H7 (cell line): ENCODE data around the gene DCC. TPM values are rescaled to one million over a fixed set of nuclear protein-coding genes. Genes with fewer than 3 reads are reported as not detected.

Experiments
- DNase-seq: peaks from one replicate; pipeline ENCODE4 v3.0.0; 2012
- H3K27me3 ChIP-seq: 2 replicates; pipeline ENCODE4 v1.6.0; 2011; ENCODE audit warnings: mild to moderate bottlenecking, low read length; ENCODE audit not compliant: control insufficient read depth, insufficient read depth
- H3K36me3 ChIP-seq: replicated peaks from 2 replicates; pipeline ENCODE4 v1.5.1; 2011; ENCODE audit warnings: low read length; ENCODE audit not compliant: control insufficient read depth, insufficient read depth
- H3K4me3 ChIP-seq: 2 replicates; pipeline ENCODE4 v1.5.1; 2011; ENCODE audit warnings: low read depth, mild to moderate bottlenecking, control low read depth, low read length, moderate library complexity; ENCODE audit not compliant: insufficient read depth
- total RNA-seq: library from RNA; depleted of rRNA; stranded (reverse); fragments of >200 nt; shearing (Covaris generic); gene quantifications from 2 replicates; pipeline ENCODE4 v1.2.3, GENCODE V29; 2014

Gene DCC
- total RNA-seq, 1 experiment from 2014 or later: 1.3 TPM

DNA sequence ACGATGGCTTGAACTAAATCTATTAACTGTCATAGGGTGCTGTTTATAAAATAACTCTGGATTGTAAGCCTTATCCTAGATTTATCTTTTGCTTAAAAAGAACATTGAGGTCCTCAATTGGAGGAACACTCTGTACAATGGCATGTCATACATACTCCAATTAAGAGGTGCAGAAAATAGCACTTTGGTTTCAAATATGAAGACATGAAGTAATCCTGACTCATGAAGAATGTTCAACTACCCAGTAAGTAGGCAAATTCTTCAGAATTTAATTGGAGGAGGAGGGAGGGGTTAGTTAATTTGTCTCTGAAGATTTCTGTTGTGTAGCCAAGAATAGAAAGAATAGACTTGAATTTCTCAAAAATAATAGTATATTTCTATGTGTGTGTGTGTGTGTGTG lies 36.1 kb downstream of the DCC start:
- H3K27me3 ChIP-seq: no peaks in the 10 kb centered on the region
- no peak for DNase-seq
- no peaks in the 10 kb centered on the region for H3K36me3 ChIP-seq
- H3K4me3 ChIP-seq: no peak overlapping the region

DNA sequence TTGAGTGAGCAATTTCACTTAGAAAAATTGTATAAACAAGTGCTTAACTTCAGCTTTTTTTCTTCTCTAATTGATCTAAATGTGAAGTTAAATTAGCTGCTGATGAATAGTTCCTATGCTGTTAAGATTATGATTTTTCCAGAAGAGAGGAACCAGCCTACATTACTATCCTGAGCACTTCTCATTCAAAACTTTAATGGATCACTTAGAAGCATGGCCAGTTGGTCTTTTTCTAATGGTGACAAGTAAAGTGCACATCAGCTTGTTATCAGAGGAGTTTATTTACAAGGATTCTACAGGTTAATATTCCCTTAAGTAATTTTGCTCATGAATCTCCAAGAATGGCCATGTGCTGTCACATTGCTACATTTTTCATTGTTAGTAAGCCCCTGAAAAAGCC lies 37.1 kb downstream of the DCC start:
- no peaks in the 10 kb centered on the region for H3K36me3 ChIP-seq
- no peak for DNase-seq
- no peak overlapping the region for H3K4me3 ChIP-seq
- H3K27me3 ChIP-seq: no peaks in the 10 kb centered on the region

DNA sequence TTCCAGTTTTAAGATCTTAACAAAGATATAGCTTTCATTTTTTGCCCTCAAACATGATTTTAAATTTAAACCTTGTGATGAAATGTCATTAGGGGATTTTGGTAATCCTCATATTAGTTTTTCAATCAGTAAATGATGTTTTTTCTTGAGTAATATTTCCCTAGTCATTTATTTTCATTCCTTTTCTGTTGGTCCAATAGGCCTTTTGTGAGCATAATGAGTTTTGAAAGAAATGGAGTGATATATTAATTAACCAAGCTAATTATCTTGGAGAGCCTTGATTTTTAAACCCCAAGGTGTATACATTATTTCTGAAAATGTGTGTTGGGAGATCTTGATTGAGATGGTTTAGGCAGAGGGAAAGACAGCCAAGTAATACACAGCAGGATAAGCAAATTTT lies 46.3 kb downstream of the DCC start:
- Histone ChIP-seq H3K4me3 (no peak overlapping the region), H3K36me3 (no peaks in the 10 kb centered on the region), H3K27me3 (no peaks in the 10 kb centered on the region)
- no peak for DNase-seq

DNA sequence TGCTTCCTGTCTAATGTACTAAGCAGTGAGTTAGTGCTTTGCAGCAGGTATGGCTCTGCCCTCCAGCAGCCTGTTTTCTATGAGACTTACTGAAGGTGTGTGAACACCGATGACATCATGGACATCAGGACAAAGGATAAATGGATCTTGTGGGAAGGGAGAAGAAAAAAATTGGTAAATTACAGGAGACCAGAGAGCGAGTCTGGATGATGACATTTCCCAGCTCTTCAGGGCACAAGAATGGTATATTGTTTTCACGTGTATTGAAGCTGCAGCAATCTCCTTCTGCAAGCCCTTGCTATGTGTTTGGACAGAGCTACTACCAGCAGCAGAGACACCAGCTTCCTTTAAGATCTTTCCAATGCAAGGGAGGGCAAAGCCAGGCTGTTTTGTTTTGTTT lies 47.2 kb downstream of the DCC start:
- no peaks in the 10 kb centered on the region for H3K27me3 ChIP-seq
- no peak for DNase-seq
- no peak overlapping the region for H3K4me3 ChIP-seq
- H3K36me3 ChIP-seq: no peaks in the 10 kb centered on the region

DNA sequence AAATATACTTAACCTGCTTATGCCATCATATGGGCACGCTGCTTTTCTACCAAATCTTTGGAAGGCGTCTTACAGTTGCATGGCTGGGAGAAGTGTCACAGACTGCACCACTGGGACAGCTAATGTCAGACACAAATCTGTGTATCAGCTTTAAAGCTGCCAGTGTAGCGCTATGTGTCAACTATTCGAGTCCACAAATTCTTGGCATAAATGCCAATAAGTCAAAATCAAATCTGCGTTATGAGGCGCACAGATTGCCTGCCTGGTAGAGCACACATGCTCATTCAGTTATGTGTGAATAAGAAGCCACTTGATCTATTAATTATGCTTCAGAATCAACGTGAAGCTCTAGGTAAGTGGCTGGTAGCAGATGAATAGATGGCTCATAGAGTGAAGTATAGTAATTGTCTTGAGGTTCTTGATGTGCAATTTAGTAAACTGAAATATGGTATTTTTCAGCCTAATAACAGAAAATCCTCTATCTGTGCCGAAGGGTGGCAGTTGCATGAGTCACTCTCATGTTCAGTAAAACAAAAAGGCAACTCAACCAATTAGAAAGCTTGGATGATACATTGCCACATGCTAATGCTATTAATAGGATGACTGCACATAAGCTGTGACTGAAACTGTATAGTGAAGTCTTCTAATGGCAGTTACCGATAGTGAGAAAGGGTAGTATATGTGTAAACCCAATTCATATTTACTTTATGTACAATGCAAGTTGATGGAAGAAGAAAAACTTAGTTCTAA lies 52.0 kb downstream of the DCC start:
- no peaks in the 10 kb centered on the region for H3K27me3 ChIP-seq
- no peak for DNase-seq
- H3K4me3 ChIP-seq: no peak overlapping the region
- H3K36me3 ChIP-seq: no peaks in the 10 kb centered on the region

DNA sequence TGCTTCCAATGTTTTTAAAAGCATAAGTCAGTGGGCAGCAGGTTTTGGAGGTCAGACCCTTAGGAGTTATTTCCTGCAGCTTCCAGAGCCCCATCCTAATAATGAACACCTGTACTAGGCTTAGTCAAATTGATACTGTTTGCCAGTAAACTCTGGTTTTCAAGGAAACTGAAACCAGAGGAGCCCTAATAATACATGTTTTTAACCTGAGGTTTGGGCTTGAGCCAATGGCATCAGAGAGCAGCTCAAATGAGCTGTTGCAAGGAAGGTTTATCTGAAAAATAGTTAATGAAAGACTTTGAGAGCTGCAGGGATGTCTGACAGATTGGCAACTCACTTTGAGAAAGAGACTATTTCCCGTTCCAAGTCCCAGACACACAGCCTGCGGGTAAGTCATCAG lies 54.6 kb downstream of the DCC start:
- H3K27me3 ChIP-seq: no peaks in the 10 kb centered on the region

DNA sequence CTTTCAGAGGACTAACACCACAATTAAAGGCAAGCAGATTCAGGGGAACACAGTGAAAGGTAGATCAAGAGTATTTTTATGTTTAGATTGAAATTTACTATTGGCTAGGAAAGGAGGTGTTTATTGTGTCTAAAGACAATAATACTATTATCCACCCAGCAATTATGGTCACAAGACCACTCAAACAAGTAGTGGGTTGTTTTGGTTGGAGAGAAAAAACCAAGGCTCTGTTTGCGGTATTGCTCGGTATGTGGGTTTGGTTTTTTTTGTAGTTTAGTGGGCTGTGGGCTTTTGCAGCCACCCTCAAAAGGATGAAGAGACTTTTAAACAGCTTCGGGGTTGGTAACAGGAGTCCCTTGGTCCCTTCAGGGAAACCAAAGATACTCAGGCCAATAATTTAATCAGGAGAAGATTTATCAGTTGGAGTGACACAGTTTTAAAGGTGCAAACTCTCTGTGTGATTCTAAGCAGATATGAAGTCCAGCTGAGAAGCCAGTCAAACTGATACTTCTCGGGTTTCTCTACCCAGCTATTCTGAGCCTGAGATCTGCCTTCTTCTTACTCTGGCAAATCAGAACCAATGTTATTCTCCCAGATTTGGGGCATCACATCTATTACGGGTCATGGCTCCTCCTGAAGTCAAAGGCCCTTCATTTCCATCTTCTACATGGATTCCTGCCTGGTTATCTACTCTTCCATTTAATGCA lies 55.3 kb downstream of the DCC start:
- no peaks in the 10 kb centered on the region for H3K27me3 ChIP-seq
- DNase-seq: no peak
- no peak overlapping the region for H3K4me3 ChIP-seq
- H3K36me3 ChIP-seq: no peaks in the 10 kb centered on the region

More for the DNA sequence above, 54.6 kb downstream of the DCC start:
- H3K36me3 ChIP-seq: no peaks in the 10 kb centered on the region
- H3K4me3 ChIP-seq: no peak overlapping the region
- no peak for DNase-seq

DNA sequence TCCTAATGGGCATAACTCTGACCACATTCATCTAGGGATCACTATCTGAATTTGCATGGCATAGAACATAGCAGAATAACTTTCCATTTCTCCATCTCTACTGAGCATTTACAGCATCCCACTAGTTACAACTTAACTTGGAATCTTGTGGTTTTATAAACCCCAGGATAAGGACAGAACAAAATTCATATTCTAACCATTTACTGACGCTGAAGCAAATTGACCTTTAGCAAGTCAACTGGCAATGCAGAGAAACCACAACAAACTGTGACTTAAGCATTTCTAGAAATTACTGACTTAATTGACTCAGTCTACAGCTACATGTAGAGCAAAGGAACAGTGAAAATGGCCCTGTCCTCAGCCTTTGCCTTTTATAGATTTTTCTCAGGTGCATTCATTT lies 61.2 kb downstream of the DCC start:
- H3K36me3 ChIP-seq: no peaks in the 10 kb centered on the region
- H3K27me3 ChIP-seq: no peaks in the 10 kb centered on the region
- H3K4me3 ChIP-seq: no peak overlapping the region
- no peak for DNase-seq

DNA sequence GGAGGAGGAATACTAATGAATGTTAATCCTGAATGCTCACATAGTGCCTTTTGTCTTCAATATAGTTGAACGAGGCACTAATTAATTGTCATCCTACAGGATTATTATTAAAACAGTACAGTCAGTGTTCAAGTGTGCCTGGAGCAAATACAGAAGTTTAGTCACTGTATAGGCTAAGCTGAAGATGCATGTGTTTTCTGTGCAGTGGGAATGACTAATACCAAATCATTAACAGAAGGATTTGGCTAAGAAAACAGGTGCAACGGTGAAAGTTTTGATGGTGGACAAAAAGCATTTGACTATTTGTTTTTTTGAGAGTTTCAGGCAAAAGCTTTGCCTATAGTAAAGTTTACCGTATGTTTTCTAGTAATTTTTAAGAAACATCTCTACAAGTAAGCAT lies 62.8 kb downstream of the DCC start:
- DNase-seq: no peak
- H3K4me3 ChIP-seq: no peak overlapping the region
- no peaks in the 10 kb centered on the region for H3K36me3 ChIP-seq
- H3K27me3 ChIP-seq: no peaks in the 10 kb centered on the region

DNA sequence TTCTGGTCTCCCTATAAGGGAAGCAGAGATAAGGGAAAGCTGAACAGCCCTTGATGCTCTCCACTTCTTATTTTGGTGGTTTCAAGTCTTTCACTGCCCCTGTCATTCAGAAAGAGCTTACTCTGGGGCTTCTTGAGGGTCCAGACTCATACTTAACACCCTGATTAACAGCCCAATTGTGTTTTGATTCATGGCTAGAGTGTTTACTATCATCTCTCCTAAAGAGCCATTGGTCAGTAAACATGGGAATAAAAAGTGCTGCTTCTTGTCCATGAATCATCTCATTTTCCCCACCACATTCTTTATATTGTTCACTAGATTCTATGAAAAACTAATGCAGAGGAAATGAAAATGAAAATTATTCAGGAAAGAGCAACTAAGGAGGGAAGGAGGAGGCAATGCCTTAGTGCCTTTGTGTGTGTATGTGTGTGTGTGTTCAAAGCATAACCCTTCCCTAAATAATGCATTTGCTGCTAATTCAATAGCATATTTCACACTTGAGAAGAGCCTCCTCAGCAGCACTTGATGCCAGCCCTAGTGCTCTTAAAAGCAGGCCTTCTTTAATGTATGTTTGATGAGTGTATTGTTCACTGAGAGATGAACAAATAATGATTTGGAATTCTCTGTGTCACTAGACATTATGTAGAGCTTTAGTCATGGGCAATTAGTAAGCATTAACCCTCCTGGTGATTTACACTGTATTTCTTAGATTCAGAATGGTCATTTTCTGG lies 63.5 kb downstream of the DCC start:
- Histone ChIP-seq H3K27me3 (no peaks in the 10 kb centered on the region), H3K4me3 (no peak overlapping the region)

DNA sequence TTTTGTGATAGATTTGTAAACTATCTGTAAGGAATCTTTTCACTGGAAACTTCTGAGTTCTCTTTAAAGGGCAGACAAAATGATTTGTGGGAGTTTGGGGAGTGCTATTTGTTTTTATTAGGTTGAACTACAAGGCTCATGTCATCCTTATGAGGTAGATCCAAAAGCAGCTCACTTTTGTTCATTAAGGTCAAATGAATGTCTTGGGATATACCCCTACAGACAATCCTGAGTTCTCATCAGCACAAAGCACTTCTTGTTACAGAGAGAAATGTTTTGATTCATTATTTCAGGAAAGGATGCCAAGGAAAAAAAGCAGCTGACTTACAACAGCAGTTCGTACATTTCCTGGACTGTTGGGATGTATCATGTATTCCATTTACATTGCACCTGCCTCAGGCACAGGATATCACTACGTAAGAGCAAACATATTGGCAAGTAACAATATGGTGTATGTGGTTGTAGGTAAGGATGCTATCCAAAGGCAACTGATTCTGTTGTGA lies 68.9 kb downstream of the DCC start:
- H3K27me3 ChIP-seq: no peaks in the 10 kb centered on the region
- DNase-seq: no peak
- no peaks in the 10 kb centered on the region for H3K36me3 ChIP-seq
- no peak overlapping the region for H3K4me3 ChIP-seq

More for the DNA sequence above, 63.5 kb downstream of the DCC start:
- DNase-seq: no peak
- no peaks in the 10 kb centered on the region for H3K36me3 ChIP-seq

DNA sequence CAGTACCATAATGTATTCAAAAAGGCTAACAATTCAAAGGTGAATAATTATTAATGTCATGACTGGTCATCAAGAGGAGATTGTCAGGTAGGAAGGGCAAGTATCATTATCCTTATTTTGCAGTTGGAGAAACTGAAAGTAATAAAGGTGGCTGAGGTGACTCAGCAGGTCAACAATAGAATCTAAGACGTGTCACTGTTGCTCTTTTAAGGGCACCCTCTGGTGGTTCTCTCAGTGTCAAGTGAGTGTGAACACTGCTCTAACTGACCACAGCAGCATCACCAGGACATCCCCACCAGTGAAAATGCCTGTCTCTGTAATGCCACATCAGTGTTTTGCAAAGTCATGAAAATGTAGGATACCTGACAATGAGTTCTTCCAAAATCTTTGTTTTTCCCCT lies 69.7 kb downstream of the DCC start:
- no peak for DNase-seq
- H3K4me3 ChIP-seq: no peak overlapping the region
- H3K27me3 ChIP-seq: no peaks in the 10 kb centered on the region
- no peaks in the 10 kb centered on the region for H3K36me3 ChIP-seq

DNA sequence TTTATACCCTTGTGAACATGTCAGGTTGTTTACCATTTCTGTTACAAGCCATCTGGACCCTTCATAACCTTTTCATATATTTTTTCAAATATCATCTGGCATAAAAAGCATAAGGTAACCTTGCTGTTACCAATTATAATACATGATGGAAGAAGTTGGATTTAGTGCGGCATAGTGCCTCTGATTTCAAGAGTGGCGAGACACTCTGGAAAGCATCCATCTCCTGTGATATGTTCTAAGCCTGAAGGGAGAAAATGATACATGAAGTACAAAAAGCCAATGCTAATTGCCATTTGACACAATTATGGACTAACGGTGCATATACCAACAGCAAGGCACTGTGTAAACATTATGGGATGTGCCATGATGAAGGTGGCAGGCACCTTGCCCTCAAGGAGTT lies 75.1 kb downstream of the DCC start:
- H3K36me3 ChIP-seq: no peaks in the 10 kb centered on the region
- DNase-seq: no peak
- no peaks in the 10 kb centered on the region for H3K27me3 ChIP-seq
- no peak overlapping the region for H3K4me3 ChIP-seq

DNA sequence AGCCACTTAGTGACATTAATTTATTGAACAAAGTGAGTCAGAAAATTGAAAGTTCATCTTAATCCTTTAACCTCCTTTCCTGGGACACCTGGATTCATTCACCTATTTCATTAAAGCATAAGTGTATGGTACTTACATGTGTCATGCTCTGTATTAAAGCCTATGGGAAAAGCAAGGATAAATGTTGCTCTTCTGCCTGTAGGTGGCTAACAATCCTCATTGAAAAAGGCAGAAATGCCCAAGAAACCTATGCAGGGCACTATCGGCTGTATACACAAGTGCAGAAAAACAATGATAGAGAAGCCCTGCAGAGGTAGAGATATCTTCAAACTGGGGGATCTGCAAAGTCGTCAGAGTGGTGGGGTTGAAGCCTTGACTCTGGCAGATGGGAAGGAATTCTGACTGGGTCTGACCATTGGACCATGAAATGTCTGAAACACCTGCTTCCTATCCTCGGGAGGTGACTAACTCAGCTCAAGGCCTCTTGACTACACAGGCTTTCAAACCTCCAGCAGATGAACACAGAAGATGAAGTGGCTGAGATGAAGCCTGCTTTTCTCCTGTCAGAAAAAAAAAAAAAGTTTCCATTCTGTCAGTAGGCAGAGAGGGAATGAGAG lies 83.1 kb downstream of the DCC start:
- Histone ChIP-seq H3K27me3 (no peaks in the 10 kb centered on the region), H3K4me3 (no peak overlapping the region), H3K36me3 (no peaks in the 10 kb centered on the region)
- no peak for DNase-seq
